ENCODE measurements around the gene PTPN21. TPM values are rescaled to one million over a fixed set of nuclear protein-coding genes. Genes with fewer than 3 reads are reported as not detected.

The PTPN21 gene
- total and polyA plus RNA-seq, 2 of the 13 experiments (the other 11 are each of a cell fraction or from before 2014, with no cell fraction given), result 2.0 to 3.7 TPM

DNA sequence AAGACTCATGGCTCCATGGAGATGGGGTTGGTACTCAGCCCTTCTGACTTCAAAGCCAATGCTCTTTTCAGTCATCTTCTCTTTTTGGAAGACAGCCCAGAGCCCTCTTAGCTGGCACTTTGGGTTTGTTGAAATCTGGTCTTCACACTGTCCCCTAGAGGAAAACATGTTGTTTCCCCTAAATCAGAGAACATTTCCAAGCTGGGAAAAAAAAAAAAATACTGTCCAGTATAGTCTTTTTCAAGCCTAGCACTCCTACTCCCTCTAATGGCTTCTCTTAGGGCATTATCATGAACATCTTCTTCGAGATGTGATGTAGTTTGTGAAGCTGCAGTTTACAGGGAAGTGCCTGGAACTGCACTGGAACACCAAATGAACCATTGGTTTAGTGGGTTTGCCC, 5.0 kb upstream of the PTPN21 start:
- intact Hi-C loops (cut with micrococcal nuclease; ENCODE audit: unreplicated experiment), result loop anchor here (1.0 to 10.0 kb wide), 3 partner anchors 38 to 175 kb away; partner anchors contain the start of gene SPATA7
- no peak overlapping the region for H3K4me3 ChIP-seq (replicated peaks in 1 of 3; ENCODE audit: insufficient read depth in 1 of 3, low read depth in 2 of 3, low read length in 3 of 3)
- peaks cover 42% of the 10 kb centered on the region for H3K4me1 ChIP-seq (ENCODE audit: insufficient read depth, low read length)
- H3K79me2 ChIP-seq (ENCODE audit: insufficient read depth, low read length), result peaks cover 15% of the 10 kb centered on the region
- peak; percentile 5; the same call in 2 of the 3 replicates for ATAC-seq
- no peak overlapping the region for H3K4me2 ChIP-seq (ENCODE audit: low read depth, low read length)
- H3K27ac ChIP-seq (ENCODE audit: extremely low read length, insufficient read depth, low read length), result no peak overlapping the region
- BruUV-seq (replicated peaks), result no TSS peak
- ChIA-PET CTCF (ENCODE audit: low intra/inter-chr PET ratio, low total read pairs) (interaction anchor here (1.3 kb wide), 1 partner anchor 68 kb away, joined by 10 read pairs; no protein-coding TSS in a partner anchor), POLR2A (no interaction called here)
- H3K9ac ChIP-seq (ENCODE audit: insufficient read depth, low read depth, low read length), result no peak overlapping the region
- peak; percentile 43 for FAIRE-seq
- H3K9me3 ChIP-seq (ENCODE audit: low read length), result no peaks in the 10 kb centered on the region
- DNase-seq (ENCODE audit: low spot score), result peak; percentile 53
- in situ Hi-C loops (cut with HindIII; ENCODE audit: extremely low pct_ligation_motif_present, low pct_unique_long_range_greater_than_20kb), result loop anchor here (5.0 kb wide), 1 partner anchor 68 kb away; no protein-coding TSS in a partner anchor
- no peak overlapping the region for H2AFZ ChIP-seq (ENCODE audit: low read length)
- H4K20me1 ChIP-seq (ENCODE audit: insufficient read depth, low read length), result no peaks in the 10 kb centered on the region; the same call in 1 of the 2 replicates
- WGBS (ENCODE audit: low lambda C conversion rate), result 13% methylated on average over 1 of the region's 1 CpG
- H3K36me3 ChIP-seq (replicated peaks in 1 of 2; ENCODE audit: control insufficient read depth in 1 of 2, insufficient read depth in 2 of 2, low read length in 2 of 2), result no peaks in the 10 kb centered on the region
- H3K27me3 ChIP-seq (ENCODE audit: control insufficient read depth in 1 of 2, insufficient read depth in 2 of 2, low read length in 2 of 2), result no peaks in the 10 kb centered on the region; a peak in 1 of 5 replicates
- TF ChIP-seq, protein P1, sequence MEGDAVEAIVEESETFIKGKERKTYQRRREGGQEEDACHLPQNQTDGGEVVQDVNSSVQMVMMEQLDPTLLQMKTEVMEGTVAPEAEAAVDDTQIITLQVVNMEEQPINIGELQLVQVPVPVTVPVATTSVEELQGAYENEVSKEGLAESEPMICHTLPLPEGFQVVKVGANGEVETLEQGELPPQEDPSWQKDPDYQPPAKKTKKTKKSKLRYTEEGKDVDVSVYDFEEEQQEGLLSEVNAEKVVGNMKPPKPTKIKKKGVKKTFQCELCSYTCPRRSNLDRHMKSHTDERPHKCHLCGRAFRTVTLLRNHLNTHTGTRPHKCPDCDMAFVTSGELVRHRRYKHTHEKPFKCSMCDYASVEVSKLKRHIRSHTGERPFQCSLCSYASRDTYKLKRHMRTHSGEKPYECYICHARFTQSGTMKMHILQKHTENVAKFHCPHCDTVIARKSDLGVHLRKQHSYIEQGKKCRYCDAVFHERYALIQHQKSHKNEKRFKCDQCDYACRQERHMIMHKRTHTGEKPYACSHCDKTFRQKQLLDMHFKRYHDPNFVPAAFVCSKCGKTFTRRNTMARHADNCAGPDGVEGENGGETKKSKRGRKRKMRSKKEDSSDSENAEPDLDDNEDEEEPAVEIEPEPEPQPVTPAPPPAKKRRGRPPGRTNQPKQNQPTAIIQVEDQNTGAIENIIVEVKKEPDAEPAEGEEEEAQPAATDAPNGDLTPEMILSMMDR (CRISPR knock-in tag; IDR thresholded peaks at IDR 0.05), result peak; percentile 57
- TF ChIP-seq CBX2 (IDR thresholded peaks at IDR 0.05; ENCODE audit: low read depth, low read length), result no peak
- no peak for TF ChIP-seq CBX2 (CRISPR knock-in tag; IDR thresholded peaks at IDR 0.05; ENCODE audit: low read depth)
- TF ChIP-seq, protein P2, sequence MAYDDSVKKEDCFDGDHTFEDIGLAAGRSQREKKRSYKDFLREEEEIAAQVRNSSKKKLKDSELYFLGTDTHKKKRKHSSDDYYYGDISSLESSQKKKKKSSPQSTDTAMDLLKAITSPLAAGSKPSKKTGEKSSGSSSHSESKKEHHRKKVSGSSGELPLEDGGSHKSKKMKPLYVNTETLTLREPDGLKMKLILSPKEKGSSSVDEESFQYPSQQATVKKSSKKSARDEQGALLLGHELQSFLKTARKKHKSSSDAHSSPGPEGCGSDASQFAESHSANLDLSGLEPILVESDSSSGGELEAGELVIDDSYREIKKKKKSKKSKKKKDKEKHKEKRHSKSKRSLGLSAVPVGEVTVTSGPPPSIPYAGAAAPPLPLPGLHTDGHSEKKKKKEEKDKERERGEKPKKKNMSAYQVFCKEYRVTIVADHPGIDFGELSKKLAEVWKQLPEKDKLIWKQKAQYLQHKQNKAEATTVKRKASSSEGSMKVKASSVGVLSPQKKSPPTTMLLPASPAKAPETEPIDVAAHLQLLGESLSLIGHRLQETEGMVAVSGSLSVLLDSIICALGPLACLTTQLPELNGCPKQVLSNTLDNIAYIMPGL (CRISPR knock-in tag; IDR thresholded peaks at IDR 0.05; ENCODE audit: borderline replicate concordance in 1 of 2, low read depth in 1 of 2), result 0 out of 4 replicates have a peak, but pooled peaks of 1 of the 2 experiments have one; percentile 19
- TF ChIP-seq MATR3 (CRISPR knock-in tag; IDR thresholded peaks at IDR 0.05), result no peak
- TF ChIP-seq, protein P3, sequence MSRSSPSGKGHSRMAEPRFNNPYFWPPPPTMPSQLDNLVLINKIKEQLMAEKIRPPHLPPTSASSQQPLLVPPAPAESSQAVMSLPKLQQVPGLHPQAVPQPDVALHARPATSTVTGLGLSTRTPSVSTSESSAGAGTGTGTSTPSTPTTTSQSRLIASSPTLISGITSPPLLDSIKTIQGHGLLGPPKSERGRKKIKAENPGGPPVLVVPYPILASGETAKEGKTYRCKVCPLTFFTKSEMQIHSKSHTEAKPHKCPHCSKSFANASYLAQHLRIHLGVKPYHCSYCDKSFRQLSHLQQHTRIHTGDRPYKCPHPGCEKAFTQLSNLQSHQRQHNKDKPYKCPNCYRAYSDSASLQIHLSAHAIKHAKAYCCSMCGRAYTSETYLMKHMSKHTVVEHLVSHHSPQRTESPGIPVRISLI (CRISPR knock-in tag; IDR thresholded peaks at IDR 0.05; ENCODE audit: borderline replicate concordance), result peak; percentile 94
- no peak for TF ChIP-seq TOPORS (CRISPR knock-in tag; IDR thresholded peaks at IDR 0.05)
- TF ChIP-seq RAD21 (CRISPR knock-in tag; IDR thresholded peaks at IDR 0.05), result peak; percentile 32; the same call in 1 of the 2 replicates
- TF ChIP-seq ZNF7 (CRISPR knock-in tag; IDR thresholded peaks at IDR 0.05), result no peak
- peak; percentile 59; the same call in 1 of the 2 replicates for TF ChIP-seq SMC3 (IDR thresholded peaks at IDR 0.05; ENCODE audit: low read length)
- TF ChIP-seq NCOR1 (IDR thresholded peaks at IDR 0.05; ENCODE audit: borderline replicate concordance, low read length), result no peak
- no peak for TF ChIP-seq ZNF558 (CRISPR knock-in tag; IDR thresholded peaks at IDR 0.05; ENCODE audit: borderline replicate concordance)
- TF ChIP-seq, protein P4, sequence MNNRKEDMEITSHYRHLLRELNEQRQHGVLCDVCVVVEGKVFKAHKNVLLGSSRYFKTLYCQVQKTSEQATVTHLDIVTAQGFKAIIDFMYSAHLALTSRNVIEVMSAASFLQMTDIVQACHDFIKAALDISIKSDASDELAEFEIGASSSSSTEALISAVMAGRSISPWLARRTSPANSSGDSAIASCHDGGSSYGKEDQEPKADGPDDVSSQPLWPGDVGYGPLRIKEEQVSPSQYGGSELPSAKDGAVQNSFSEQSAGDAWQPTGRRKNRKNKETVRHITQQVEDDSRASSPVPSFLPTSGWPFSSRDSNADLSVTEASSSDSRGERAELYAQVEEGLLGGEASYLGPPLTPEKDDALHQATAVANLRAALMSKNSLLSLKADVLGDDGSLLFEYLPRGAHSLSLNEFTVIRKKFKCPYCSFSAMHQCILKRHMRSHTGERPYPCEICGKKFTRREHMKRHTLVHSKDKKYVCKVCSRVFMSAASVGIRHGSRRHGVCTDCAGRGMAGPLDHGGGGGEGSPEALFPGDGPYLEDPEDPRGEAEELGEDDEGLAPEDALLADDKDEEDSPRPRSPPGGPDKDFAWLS (CRISPR knock-in tag; IDR thresholded peaks at IDR 0.05; ENCODE audit: borderline replicate concordance), result no peak
- TF ChIP-seq MTF2 (CRISPR knock-in tag; IDR thresholded peaks at IDR 0.05; ENCODE audit: borderline replicate concordance), result no peak
- TF ChIP-seq, protein P5, sequence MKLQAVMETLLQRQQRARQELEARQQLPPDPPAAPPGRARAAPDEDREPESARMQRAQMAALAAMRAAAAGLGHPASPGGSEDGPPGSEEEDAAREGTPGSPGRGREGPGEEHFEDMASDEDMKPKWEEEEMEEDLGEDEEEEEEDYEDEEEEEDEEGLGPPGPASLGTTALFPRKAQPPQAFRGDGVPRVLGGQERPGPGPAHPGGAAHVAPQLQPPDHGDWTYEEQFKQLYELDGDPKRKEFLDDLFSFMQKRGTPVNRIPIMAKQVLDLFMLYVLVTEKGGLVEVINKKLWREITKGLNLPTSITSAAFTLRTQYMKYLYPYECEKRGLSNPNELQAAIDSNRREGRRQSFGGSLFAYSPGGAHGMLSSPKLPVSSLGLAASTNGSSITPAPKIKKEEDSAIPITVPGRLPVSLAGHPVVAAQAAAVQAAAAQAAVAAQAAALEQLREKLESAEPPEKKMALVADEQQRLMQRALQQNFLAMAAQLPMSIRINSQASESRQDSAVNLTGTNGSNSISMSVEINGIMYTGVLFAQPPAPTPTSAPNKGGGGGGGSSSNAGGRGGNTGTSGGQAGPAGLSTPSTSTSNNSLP (IDR thresholded peaks at IDR 0.05; ENCODE audit: low read depth, low read length), result peak; percentile 28; the same call in 1 of the 2 replicates
- TF ChIP-seq NCOA1 (CRISPR knock-in tag; IDR thresholded peaks at IDR 0.05), result no peak
